SIG-M5 treated with dmso at 0.1 percent for 504 hours (cell line): Measurements from ENCODE around the gene LHPP.
"Not testable (repeated sequence)": the region's sequence is repeated elsewhere in the genome, so short reads cannot be mapped to it uniquely, and the experiment has no call there.

Experiments used
- DNase-seq: peaks from one replicate; lab custom pipeline; 2025; ENCODE audit not compliant: unreplicated experiment; lab: John Stamatoyannopoulos, UW

Gene LHPP

GRCh38 chr10:124534826-124535601 is 73.4 kb downstream of the LHPP start:
- DNase-seq, result peak; percentile 63

- no peak for DNase-seq
Measured at GRCh38 chr10:124535731-124536495, 74.3 kb downstream of the LHPP start.

- DNase-seq, result no peak
Measured at GRCh38 chr10:124536496-124537050, 75.0 kb downstream of the LHPP start.

GRCh38 chr10:124537166-124537725 is 75.6 kb downstream of the LHPP start:
- no peak for DNase-seq

GRCh38 chr10:124537891-124538290 is 76.3 kb downstream of the LHPP start:
- DNase-seq, result no peak

- no peak for DNase-seq
Measured at GRCh38 chr10:124538706-124539105, 77.1 kb downstream of the LHPP start.

- no peak for DNase-seq
Measured at GRCh38 chr10:124539935-124540641, 78.5 kb downstream of the LHPP start.

GRCh38 chr10:124541076-124541903 is 79.7 kb downstream of the LHPP start:
- no peak for DNase-seq

GRCh38 chr10:124542336-124542735 is 80.7 kb downstream of the LHPP start:
- no peak for DNase-seq

GRCh38 chr10:124543146-124543545 is 81.5 kb downstream of the LHPP start:
- no peak for DNase-seq

GRCh38 chr10:124543971-124544370 is 82.3 kb downstream of the LHPP start:
- no peak for DNase-seq

- no peak for DNase-seq
Measured at GRCh38 chr10:124544711-124545110, 83.1 kb downstream of the LHPP start.

- DNase-seq, result no peak
Measured at GRCh38 chr10:124545351-124546054, 83.9 kb downstream of the LHPP start.

- DNase-seq, result no peak
Measured at GRCh38 chr10:124546055-124546369, 84.4 kb downstream of the LHPP start.

GRCh38 chr10:124546957-124547646 is 85.5 kb downstream of the LHPP start:
- no peak for DNase-seq

GRCh38 chr10:124547647-124548168 is 86.1 kb downstream of the LHPP start:
- no peak for DNase-seq

GRCh38 chr10:124549171-124549570 is 87.5 kb downstream of the LHPP start:
- DNase-seq, result not testable (repeated sequence)

GRCh38 chr10:124550293-124551034 is 88.8 kb downstream of the LHPP start:
- no peak for DNase-seq
